SKM-1 treated with dmso at 0.1 percent for 144 hours (cell line): ENCODE data around the gene MGAT4A.
"Not testable (repeated sequence)": the region's sequence is repeated elsewhere in the genome, so short reads cannot be mapped to it uniquely, and the experiment has no call there.

ENCODE experiments used
- DNase-seq: peaks from one replicate; lab custom pipeline; 2025; ENCODE audit not compliant: unreplicated experiment; lab: John Stamatoyannopoulos, UW

The MGAT4A gene

GRCh38 chr2:98730707-98731040 is 258 bp downstream of the MGAT4A start:
- DNase-seq = peak; percentile 50

- DNase-seq = peak; percentile 43
Measured at GRCh38 chr2:98730053-98730706, 752 bp downstream of the MGAT4A start.

- DNase-seq = no peak
Measured at GRCh38 chr2:98729652-98730051, 1.3 kb downstream of the MGAT4A start.

GRCh38 chr2:98728088-98728718 is 2.7 kb downstream of the MGAT4A start:
- not testable (repeated sequence) for DNase-seq

GRCh38 chr2:98727369-98728087 is 3.4 kb downstream of the MGAT4A start:
- DNase-seq = no peak

- no peak for DNase-seq
Measured at GRCh38 chr2:98726735-98727368, 4.1 kb downstream of the MGAT4A start.

GRCh38 chr2:98726205-98726604 is 4.7 kb downstream of the MGAT4A start:
- no peak for DNase-seq

GRCh38 chr2:98720286-98720685 is 10.6 kb downstream of the MGAT4A start:
- DNase-seq = no peak

- no peak for DNase-seq
Measured at GRCh38 chr2:98717621-98718020, 13.3 kb downstream of the MGAT4A start.

GRCh38 chr2:98716786-98717185 is 14.1 kb downstream of the MGAT4A start:
- no peak for DNase-seq

GRCh38 chr2:98715812-98716451 is 15.0 kb downstream of the MGAT4A start:
- no peak for DNase-seq

- DNase-seq = no peak
Measured at GRCh38 chr2:98713332-98714015, 17.5 kb downstream of the MGAT4A start.

- no peak for DNase-seq
Measured at GRCh38 chr2:98712145-98712544, 18.8 kb downstream of the MGAT4A start.

GRCh38 chr2:98711506-98711905 is 19.4 kb downstream of the MGAT4A start:
- DNase-seq = no peak

GRCh38 chr2:98710734-98711133 is 20.2 kb downstream of the MGAT4A start:
- no peak for DNase-seq

- no peak for DNase-seq
Measured at GRCh38 chr2:98709535-98709934, 21.4 kb downstream of the MGAT4A start.

GRCh38 chr2:98708396-98709186 is 22.3 kb downstream of the MGAT4A start:
- DNase-seq = no peak

- DNase-seq = no peak
Measured at GRCh38 chr2:98706591-98706990, 24.3 kb downstream of the MGAT4A start.

- no peak for DNase-seq
Measured at GRCh38 chr2:98705333-98705617, 25.7 kb downstream of the MGAT4A start.
